COLO668 (cell line): ENCODE measurements around the gene ANP32A.
"Not testable (repeated sequence)": the region's sequence is repeated elsewhere in the genome, so short reads cannot be mapped to it uniquely, and the experiment has no call there.

Experiments used
- DNase-seq: peaks from one replicate; lab custom pipeline; 2025; ENCODE audit not compliant: unreplicated experiment; lab: John Stamatoyannopoulos, UW

The ANP32A gene

GRCh38 chr15:68820295-68821189, at the start of gene ANP32A:
ANP32A (minus strand) TSS chr15:68820895; CDS start chr15:68820751, 144 bp downstream.
- peak; percentile 97 for DNase-seq

GRCh38 chr15:68868296-68868695, 47.6 kb upstream of the ANP32A start:
- no peak for DNase-seq

DNA sequence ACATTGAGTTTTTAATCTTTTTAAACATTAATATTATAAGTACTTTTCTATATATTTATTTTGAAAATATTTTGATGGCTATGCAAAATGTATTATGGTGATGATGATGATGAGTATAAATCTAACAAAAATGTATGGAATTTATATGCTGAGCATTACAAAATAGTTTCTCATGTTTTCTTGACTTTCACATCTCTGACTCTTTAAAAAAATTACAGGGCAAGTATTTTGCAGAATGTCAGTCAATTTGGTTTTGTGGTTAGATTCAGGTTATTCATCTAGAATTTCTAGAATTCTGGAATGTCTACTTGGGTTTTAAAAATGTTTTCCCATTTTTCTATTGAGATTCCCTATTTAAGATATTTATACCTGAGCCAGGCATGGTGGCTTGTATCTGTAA, 41.7 kb upstream of the ANP32A start:
- no peak for DNase-seq

DNA sequence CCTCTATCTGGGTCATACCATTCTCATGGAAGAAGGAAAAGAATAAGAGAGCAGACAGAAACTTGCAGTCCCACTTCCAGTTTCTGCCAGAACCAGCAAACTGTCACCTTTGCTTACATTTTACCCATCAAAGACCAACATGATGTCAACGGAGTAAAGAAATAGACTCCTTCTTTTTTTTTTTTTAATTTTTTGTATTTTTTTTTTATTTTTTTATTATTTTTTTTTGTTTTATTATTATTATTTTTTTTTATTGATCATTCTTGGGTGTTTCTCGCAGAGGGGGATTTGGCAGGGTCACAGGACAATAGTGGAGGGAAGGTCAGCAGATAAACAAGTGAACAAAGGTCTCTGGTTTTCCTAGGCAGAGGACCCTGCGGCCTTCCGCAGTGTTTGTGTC, 38.0 kb upstream of the ANP32A start:
- DNase-seq = not testable (repeated sequence)

DNA sequence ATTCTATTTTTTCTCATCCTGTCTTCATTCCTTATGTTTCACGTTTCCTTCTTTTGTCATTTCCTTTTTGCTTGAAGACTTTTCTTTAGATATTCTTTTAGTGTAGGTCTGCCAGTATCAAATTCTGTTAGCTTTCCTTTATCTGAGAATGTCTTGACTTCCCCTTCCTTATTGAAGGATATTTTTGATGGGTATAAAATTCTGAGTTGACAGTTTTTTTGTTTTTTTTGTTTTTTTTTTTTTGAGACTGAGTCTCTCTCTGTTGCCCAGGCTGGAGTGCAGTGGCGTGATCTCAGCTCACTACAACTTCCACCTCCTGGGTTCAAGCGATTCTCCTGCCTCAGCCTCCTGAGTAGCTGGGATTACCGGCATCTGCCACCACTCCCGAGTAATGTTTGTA, 36.7 kb upstream of the ANP32A start:
- DNase-seq = not testable (repeated sequence)

DNA sequence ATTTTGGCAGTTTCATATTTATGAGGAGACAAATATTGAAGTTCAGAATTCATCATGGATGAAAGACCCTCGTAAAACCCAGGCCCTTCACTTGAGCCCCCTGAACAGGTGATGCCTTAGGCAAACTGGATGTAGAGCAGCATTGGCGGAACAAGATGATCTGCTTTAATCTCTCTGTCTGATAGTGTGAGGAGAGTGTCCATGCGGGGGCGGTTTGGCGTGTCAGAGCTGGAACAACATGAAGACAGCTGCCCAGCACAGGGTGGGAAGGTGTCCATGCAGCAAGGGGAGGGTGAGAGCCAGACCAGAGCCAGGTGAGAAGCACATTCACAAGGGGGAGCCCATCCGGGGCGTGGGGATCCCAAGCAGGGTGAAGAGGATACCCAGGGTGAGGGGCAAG, 31.8 kb upstream of the ANP32A start:
- DNase-seq = no peak

GRCh38 chr15:68851971-68852370, 31.3 kb upstream of the ANP32A start:
- no peak for DNase-seq

- no peak for DNase-seq
Observed at GRCh38 chr15:68849497-68849896, 28.8 kb upstream of the ANP32A start.

DNA sequence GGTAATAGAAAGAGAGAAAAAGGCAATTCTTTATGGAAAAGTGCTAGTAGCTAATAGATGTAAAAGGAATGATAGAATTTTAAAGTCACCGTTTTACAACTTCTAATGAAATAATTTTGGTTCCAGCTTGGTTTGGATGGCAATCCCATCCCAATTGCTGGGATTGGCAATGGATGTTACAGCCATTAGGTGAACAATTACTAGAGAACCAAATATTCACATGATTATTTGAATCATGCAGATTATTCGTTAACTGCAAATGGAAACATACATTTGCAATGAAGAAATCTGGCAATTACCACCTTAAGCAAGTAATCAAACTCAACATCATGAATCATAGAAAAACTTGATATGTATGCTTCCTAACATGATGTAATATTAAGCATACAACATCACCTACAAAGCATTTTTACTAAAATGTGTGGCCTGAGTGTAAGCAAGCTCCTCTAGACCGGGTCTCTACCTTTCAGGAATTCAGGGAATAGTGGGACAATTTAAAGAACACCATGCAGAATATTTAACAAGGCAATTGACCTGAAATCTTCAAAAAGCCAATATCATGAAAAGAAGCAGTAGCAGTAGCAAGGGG, 26.2 kb upstream of the ANP32A start:
- no peak for DNase-seq

DNA sequence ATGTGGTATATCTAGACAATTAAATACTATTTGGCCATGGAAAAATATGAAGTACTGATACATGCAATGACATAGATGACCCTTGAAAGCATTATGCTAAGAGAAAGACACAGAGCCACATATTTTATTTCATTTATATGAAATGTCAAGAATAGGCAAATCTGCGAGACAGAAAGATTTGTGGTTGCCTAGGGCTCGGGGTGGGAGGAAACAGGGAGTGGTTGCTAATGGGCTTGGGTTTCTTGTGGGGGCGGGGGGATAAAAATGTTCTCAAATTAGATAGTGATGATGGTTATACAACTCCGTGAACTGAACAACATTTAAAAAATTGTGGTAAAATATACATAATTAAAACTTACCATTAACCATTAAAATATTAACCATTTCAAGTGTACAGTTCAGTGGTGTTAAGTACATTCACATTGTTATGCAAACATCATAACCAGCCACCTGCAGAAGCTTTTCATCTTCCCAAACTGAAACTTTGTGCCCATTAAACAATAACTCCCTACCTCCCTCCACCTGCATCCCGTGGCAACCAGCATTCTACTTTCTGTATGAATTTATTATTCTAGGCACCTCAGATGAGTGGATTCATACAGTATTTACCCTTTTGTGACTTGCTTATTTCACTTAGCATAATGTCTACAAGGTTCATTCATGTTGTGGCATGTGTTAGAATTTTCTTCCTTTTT, 24.3 kb upstream of the ANP32A start:
- DNase-seq = no peak

DNA sequence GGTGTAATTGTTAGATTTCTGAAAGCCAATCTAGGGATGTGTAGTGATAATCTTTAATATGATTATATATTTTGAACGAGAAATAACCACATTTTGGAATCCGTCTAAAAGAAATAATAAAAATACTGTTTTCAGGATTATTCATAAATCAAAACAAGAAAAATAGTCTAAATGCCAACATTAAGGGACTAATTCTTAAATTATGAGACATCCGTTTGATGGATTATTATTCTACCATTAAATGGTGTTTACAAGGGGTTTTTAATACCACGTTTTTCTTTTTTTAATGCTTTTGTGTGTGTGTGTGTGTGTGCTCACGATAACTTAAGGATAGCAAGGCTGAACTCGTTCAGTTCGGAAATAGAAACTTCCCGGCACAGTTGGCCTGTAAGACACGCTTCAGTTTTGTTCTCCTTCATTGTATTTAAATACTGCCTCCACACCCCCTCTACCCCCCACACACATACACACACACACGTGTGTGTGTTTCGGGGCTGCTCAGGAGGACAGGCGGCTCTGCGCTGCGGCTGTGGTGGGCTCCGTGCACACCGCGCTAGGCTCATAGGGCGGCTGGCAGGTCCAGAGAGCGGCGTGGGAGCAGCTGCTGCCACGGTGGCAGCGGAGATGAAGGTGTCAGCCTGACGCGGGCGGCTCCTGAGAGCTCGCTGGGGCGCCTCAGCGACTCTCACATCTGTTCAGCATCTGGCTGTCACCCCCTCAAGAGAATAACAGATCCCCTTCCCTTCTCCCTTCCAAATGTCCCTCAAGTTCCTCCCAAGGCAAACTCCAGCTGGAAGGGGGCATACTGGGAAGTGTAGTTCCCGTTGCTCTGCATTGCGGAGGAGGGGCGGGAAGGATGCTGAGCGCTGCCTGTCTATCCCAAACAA, 23.0 kb upstream of the ANP32A start:
- no peak for DNase-seq

DNA sequence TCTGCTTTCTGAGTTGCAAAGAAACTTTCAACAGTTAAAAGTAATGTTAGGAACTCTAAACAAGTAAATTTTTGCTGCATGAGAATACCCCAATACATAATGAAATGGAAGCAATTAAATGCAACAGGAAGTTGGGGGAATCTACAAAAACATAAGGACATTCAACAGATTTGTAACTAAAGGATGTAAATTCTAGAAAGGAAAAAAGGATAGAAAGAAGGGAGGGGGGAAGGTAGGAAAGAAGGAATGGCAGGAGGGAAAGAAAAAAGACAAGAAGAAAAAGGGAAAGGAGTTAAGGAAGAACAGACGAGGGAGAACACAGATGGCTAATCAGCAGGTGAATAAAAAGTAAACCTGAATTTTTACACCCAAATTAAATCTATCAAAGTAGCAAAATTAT, 22.3 kb upstream of the ANP32A start:
- no peak for DNase-seq

GRCh38 chr15:68834346-68834745, 13.7 kb upstream of the ANP32A start:
- DNase-seq = no peak

DNA sequence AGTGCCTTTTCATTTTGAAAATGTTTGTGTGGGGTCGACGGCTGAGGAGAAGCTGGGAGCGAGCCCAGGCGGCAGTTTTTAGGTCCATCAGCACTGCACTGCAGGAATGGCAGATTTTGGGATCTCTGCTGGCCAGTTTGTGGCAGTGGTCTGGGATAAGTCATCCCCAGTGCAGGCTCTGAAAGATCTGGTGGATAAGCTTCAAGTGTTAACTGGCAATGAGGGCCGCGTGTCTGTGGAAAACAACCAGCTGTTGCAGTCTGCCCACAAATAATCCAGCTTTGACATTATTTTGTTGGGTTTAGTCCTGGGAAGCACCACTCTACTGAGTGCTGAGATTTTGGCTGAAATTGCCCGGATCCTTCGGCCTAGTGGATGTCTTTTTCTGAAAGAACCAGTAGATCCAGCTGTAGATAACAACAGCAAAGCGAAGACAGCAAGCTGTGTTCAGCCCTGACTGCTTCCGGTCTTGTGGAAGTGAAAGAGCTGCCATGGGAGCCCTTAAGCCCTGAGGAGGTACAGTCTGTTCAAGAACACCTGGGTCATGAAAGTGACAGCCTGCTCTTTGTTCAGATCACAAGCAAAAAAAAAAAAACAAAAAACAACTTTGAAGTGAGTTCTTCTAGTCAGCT, 13.1 kb upstream of the ANP32A start:
- DNase-seq = no peak

DNA sequence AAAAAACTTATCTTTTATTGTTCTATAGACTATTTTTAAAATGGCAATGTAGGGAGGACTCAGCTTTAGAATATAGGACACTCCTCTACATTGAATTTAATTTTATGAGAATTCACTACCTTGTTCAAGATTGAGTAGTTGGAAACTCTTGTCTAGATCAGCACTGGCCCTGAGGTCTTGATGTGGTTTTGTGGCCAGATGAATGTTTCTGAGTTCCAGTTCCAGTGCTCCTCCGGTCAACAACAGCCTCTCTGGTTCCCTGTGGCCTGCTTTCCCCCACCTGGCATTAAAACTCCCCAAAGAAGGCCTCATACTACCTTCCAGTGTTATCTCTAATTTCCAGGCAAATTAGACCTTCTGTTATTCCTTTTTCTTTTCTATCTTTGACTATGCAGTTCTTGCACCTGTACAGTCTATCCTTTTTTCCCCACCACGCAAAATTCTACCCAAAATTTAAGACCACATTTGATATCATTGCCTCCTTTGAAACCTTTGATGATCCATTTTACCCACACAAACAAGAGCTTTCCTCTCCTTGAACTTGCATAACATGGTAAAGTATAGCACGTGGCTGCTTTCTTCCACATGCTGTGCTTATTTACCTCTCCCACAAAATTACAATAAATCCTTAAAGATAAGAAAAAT, 9.6 kb upstream of the ANP32A start:
- DNase-seq = no peak

GRCh38 chr15:68829068-68829467, 8.4 kb upstream of the ANP32A start:
- DNase-seq = no peak

DNA sequence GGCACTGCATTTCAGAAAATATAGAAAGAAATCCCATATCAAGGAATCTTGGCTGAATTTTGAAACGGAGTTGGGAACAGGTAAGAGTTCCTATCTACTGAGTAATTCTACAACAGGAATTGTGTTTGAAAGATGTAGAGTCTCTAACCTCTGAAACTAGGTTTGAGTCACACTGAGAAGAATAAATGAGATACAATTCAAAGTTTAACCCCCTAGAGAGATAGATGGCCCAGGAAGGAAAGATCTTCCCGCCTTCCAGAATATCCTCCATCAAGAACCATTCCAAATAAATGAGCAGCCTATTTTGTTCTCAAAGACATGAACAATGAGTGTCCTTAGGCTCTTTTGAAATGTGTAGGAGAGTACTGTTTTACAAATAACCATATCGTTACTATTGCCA, 2.9 kb upstream of the ANP32A start:
- no peak for DNase-seq

DNA sequence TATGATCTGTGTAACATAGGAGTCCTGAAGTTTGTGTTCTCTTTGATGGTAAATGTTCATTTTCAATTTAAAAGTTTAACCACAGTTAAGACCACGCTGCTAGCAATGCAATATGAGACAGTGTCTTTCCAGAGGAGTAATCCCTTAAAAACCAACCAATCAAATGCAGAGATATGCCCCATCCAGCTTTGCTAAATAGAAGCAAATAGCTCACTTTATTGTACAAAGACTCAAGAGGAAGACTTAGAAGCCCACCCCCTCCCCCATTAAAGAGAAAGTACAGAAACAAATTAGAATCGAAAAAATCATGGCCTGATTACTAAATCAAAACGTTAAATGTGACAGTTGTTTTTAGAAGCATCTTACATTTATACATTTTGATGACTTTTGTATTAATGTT, 2.1 kb upstream of the ANP32A start:
- no peak for DNase-seq

GRCh38 chr15:68821841-68822381, 1.2 kb upstream of the ANP32A start:
- peak; percentile 9 for DNase-seq
